Esophagus muscularis mucosa (tissue), 4 donors: ENCODE results near the gene QKI. TPM values are rescaled to one million over a fixed set of nuclear protein-coding genes. Genes with fewer than 3 reads are reported as not detected.
A peak's percentile ranks its signal among the peaks of the same experiment; 100 is the strongest.
"Not testable (repeated sequence)": the region's sequence is repeated elsewhere in the genome, so short reads cannot be mapped to it uniquely, and the experiment has no call there.

ENCODE experiments used
- DNase-seq: peaks from one replicate; pipeline ENCODE4 v3.0.0-alpha.2; 2017; ENCODE audit errors: extremely low spot score
- H3K27ac ChIP-seq, 4 donors: fragments of 200-600 bp; sonication (generic); replicated peaks in 1 of 4; 1 replicate in 3 of 4; 2 replicates in 1 of 4; pipeline ENCODE4 v1.5.1; 2016 to 2019; ENCODE audit warnings: mild to moderate bottlenecking in 1 of 4
- H3K27me3 ChIP-seq, 4 donors: fragments of 200-600 bp; sonication (generic); one replicate each; pipeline versions ENCODE4 v1.5.1 to v1.6.0; 2016 to 2019
- H3K36me3 ChIP-seq, 4 donors: fragments of 200-600 bp; sonication (generic); one replicate each; pipeline ENCODE4 v1.5.1; 2016 to 2019
- H3K4me1 ChIP-seq, 4 donors: fragments of 200-600 bp; sonication (generic); one replicate each; pipeline ENCODE4 v1.5.1; 2016 to 2019
- H3K4me3 ChIP-seq, 4 donors: fragments of 200-600 bp; sonication (generic); 1 replicate in 2 of 4; 2 replicates in 2 of 4; pipeline ENCODE4 v1.5.1; 2016 to 2019; ENCODE audit warnings: mild to moderate bottlenecking in 4 of 4, moderate library complexity in 1 of 4
- H3K9me3 ChIP-seq, 4 donors: fragments of 200-600 bp; sonication (generic); 1 replicate in 3 of 4; 2 replicates in 1 of 4; pipeline ENCODE4 v1.5.1; 2016 to 2019
- EP300 ChIP-seq: sonication (generic); formaldehyde crosslinking; IDR thresholded peaks from one replicate; pipeline ENCODE4 v1.6.1; 2017; ENCODE audit warnings: antibody characterized with exemption
- POLR2A ChIP-seq: fragments of 450-650 bp; IDR thresholded peaks from one replicate; pipeline ENCODE4 v1.6.1; 2017; ENCODE audit warnings: antibody characterized with exemption, moderate library complexity, mild to moderate bottlenecking, low read depth
- POLR2AphosphoS5 ChIP-seq, 2 donors: sonication (generic); formaldehyde crosslinking; IDR thresholded peaks; one replicate each; pipeline ENCODE4 v1.6.1; 2017; ENCODE audit warnings: antibody characterized with exemption in 2 of 2
- WGBS: methylation state at CpG from one replicate; pipeline ENCODE4 v1.1.5; 2018; 5-methylcytosine and 5-hydroxymethylcytosine counted together
- intact Hi-C: fragments of 100-400 bp; cut with DNase I; formaldehyde crosslinking; loops from one replicate; pipeline ENCODE4 v1.15.1; 2023
- total RNA-seq, 4 donors: library from RNA; depleted of rRNA; stranded (reverse); fragments of >200 nt; gene quantifications; one replicate each; pipeline versions ENCODE4 v1.1.0 to v1.2.1, GENCODE V29; 2016
- TF ChIP-seq, protein P1 (sequence below), 3 experiments: fragments of 200-600 bp in 2 of 3; fragments of 450-650 bp in 1 of 3; sonication (generic) in 2 of 3; IDR thresholded peaks; one replicate each; pipeline ENCODE4 v1.5.1; 2017 to 2019; ENCODE audit warnings: antibody characterized with exemption in 3 of 3, mild to moderate bottlenecking in 2 of 3, moderate library complexity in 1 of 3

The QKI gene
- total RNA-seq, 4 donors from 2014 or later = 176 to 290 (median 237) TPM

DNA sequence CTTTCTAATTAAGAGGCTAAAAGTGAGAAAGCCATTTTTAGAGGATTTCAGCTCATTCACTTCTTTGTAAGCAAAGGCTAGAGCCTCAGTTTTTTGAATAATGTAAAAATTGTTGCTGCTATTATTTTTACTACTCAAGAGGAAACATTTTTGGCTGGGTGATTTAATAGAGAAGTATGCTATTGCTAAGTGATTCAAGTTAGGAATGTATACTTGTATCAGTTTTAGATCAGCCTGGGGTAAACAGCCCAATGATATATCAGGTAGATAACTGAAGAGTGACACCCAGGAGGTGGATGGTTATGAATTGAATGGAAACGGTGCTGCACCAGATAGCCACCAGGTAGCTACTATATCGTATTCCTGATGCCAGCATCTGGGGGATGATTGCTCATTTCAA lies 9.2 kb downstream of the QKI start:
- TF ChIP-seq, protein P1, sequence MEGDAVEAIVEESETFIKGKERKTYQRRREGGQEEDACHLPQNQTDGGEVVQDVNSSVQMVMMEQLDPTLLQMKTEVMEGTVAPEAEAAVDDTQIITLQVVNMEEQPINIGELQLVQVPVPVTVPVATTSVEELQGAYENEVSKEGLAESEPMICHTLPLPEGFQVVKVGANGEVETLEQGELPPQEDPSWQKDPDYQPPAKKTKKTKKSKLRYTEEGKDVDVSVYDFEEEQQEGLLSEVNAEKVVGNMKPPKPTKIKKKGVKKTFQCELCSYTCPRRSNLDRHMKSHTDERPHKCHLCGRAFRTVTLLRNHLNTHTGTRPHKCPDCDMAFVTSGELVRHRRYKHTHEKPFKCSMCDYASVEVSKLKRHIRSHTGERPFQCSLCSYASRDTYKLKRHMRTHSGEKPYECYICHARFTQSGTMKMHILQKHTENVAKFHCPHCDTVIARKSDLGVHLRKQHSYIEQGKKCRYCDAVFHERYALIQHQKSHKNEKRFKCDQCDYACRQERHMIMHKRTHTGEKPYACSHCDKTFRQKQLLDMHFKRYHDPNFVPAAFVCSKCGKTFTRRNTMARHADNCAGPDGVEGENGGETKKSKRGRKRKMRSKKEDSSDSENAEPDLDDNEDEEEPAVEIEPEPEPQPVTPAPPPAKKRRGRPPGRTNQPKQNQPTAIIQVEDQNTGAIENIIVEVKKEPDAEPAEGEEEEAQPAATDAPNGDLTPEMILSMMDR (IDR thresholded peaks at IDR 0.05) = no peak
- TF ChIP-seq POLR2AphosphoS5 (IDR thresholded peaks at IDR 0.05) (no peak), EP300 (no peak), POLR2A (no peak)
- no peak overlapping the region for H3K27ac ChIP-seq
- H3K4me3 ChIP-seq = no peak overlapping the region
- peaks cover 57 to 100% (median 98%) of the 10 kb centered on the region in 4 donors for H3K4me1 ChIP-seq
- H3K36me3 ChIP-seq = no peaks in the 10 kb centered on the region
- no peaks in the 10 kb centered on the region for H3K9me3 ChIP-seq
- WGBS = 66% methylated on average over 2 of the region's 2 CpGs
- intact Hi-C loops = loop anchor here (10.0 kb wide), 2 partner anchors 391 to 681 kb away; no protein-coding TSS in a partner anchor
- no peak for DNase-seq
- H3K27me3 ChIP-seq = no peaks in the 10 kb centered on the region

DNA sequence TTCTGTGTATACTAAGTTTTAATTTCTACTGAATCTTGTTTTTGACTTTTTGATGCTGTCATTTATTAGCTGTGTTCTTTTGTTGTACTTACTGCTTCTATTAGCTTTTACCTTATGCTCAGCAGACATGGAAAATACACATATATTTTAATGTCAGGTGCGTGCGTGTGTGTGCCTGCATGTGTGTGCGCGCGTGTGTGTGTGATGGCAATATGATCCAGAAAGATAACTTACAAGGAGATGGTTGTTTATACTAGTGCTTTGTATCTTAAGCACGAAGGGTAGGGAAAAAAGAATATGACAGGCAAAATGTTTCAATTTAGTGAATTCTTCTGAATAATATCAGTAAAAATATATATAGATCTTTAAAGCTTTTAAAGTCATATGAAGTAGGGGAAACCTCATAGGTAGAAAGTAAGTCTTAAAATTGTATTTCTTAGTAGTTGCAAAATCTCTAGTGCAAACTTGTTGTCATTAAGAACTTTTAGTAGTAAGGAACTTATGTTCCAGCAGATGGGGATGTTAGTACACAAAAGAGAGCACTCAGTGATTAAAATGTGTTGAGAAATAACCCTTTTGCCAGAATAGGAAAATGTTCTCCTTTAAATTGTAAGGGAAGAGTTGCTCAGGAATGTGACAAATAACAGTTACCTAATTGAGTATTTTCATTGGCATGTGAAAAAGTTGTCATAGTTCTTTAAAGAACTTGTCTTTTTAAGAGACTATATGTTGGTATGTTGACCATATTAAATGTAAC lies 13.2 kb downstream of the QKI start:
- no peak overlapping the region for H3K27ac ChIP-seq
- TF ChIP-seq, protein P1 (IDR thresholded peaks at IDR 0.05) = peak; percentile 39 to 49 (median 43)
- TF ChIP-seq POLR2A = no peak
- 63% methylated on average over 6 of the region's 6 CpGs for WGBS
- H3K36me3 ChIP-seq = no peaks in the 10 kb centered on the region
- H3K4me1 ChIP-seq = peaks cover 68 to 97% (median 86%) of the 10 kb centered on the region in 4 donors
- intact Hi-C loops = loop anchor here (5.0 to 10.0 kb wide), 4 partner anchors 125 to 677 kb away; no protein-coding TSS in a partner anchor
- DNase-seq = no peak
- peak overlapping the region in 1 of 4 donors; percentile 5 for H3K4me3 ChIP-seq
- H3K9me3 ChIP-seq = no peaks in the 10 kb centered on the region
- H3K27me3 ChIP-seq = no peaks in the 10 kb centered on the region

DNA sequence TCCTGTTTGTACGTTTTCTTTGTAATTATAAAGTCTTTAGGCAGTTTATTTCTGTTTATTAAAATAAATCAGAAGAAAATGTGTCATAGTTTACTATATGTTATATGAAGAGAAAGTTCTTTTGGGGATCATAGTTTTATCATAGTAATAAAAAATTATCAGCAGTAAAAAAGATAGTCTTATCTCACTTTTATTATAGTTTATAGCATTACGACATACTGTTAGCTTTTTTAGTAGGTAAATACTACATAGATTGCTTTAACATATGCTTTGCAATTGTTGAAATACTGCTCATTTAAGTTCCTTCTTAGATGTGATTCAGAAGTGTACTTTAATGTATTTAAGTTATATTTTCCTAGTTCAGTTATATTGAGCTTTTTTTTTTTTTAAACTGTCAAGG lies 13.9 kb downstream of the QKI start:
- Histone ChIP-seq H3K36me3 (no peaks in the 10 kb centered on the region), H3K4me1 (peaks cover 67 to 97% (median 81%) of the 10 kb centered on the region in 4 donors), H3K27me3 (no peaks in the 10 kb centered on the region), H3K4me3 (no peak overlapping the region), H3K27ac (no peak overlapping the region), H3K9me3 (no peaks in the 10 kb centered on the region)
- TF ChIP-seq POLR2AphosphoS5 (IDR thresholded peaks at IDR 0.05) (no peak), POLR2A (no peak), EP300 (no peak)
- TF ChIP-seq, protein P1 (IDR thresholded peaks at IDR 0.05) = no peak
- intact Hi-C loops = loop anchor here (5.0 to 10.0 kb wide), 4 partner anchors 124 to 676 kb away; no protein-coding TSS in a partner anchor
- DNase-seq = no peak
- 70% methylated on average over 2 of the region's 2 CpGs for WGBS

DNA sequence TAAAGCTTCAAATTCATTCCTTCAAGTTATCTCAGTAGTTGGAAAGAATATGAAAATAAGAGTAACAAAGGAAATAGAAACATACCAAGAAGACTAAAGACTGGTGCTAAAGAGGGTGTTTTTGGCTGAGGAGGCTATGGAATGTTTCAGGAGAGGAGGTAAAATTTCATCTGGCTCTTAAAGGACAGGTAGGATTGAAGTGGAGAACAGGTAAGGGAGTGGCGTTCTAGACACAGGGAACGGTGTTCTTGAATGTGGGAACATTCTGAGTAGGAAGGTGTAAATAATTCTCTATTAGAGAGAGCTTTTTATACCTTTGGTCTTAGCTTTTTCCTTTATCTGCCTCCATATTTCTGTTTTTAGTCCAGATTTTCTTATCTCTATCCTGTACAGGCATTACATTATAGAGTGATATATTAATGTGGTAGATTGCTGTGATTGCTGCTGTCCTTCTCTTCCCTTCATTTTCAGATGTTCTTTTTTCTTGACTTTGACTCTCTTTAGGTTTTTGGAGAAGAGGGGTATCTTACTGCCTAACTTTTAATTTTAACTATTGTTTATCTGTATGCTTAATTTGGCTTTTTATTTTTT lies 15.4 kb downstream of the QKI start:
- Histone ChIP-seq H3K27ac (no peak overlapping the region), H3K4me3 (no peak overlapping the region), H3K9me3 (no peaks in the 10 kb centered on the region), H3K36me3 (no peaks in the 10 kb centered on the region), H3K4me1 (peaks cover 54 to 89% (median 74%) of the 10 kb centered on the region in 4 donors), H3K27me3 (no peaks in the 10 kb centered on the region)
- intact Hi-C loops = loop anchor here (5.0 to 10.0 kb wide), 4 partner anchors 122 to 675 kb away; no protein-coding TSS in a partner anchor
- WGBS = 95% methylated on average over 2 of the region's 2 CpGs
- DNase-seq = no peak
- TF ChIP-seq POLR2A (no peak), POLR2AphosphoS5 (IDR thresholded peaks at IDR 0.05) (no peak)

DNA sequence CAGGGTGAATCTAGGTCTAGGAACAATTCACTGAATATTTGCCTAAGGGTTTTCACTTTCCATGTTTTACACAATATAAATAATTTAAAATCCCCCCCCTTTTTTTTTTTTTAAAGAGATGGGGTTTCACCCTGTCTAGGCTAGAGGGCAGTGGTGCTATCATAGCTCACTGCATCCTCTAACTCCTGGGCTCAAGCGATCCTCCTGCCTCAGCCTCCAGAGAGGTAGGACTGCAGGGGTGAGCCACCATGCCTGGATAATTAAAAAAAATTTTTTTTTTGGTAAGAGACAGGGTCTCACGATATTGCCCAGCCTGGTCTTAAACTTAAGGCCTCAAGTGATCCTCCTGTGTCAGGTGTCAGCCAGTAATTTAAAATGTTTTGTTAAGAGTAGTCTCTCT lies 17.8 kb downstream of the QKI start:
- Histone ChIP-seq H3K4me1 (peaks cover 45 to 86% (median 74%) of the 10 kb centered on the region in 4 donors), H3K27me3 (no peaks in the 10 kb centered on the region), H3K9me3 (no peaks in the 10 kb centered on the region), H3K36me3 (no peaks in the 10 kb centered on the region), H3K4me3 (no peak overlapping the region), H3K27ac (no peak overlapping the region)
- WGBS = 70% methylated on average over 2 of the region's 2 CpGs
- no peak for DNase-seq
- TF ChIP-seq EP300 (no peak), POLR2A (no peak), POLR2AphosphoS5 (IDR thresholded peaks at IDR 0.05) (no peak)
- TF ChIP-seq, protein P1 (IDR thresholded peaks at IDR 0.05) = no peak
- intact Hi-C loops = no loop called here

DNA sequence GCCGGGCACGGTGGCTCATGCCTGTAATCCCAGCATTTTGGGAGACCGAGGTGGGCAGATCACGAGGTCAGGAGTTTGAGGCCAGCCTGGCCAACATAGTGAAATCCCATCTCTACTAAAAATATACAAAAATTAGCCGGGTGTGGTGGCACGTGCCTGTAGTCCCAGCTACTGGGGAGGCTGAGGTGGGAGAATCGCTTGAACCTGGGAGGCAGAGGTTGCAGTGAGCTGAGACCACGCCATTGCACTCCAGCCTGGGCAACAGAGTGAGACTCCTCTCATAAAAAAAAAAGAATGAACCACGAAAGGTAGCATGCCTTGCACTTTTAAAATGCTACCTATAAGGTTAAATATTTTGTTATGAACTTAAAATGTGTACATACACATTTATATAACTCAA lies 19.0 kb downstream of the QKI start:
- 88% methylated on average over 9 of the region's 9 CpGs for WGBS
- H3K27me3 ChIP-seq, H3K9me3 ChIP-seq, H3K27ac ChIP-seq, H3K36me3 ChIP-seq, intact Hi-C loops, DNase-seq, H3K4me3 ChIP-seq: not testable (repeated sequence)
- H3K4me1 ChIP-seq = peaks cover 51 to 86% (median 73%) of the 10 kb centered on the region in 4 donors
